T-helper 17 cell (primary cell): ENCODE results near the gene ARHGAP22. TPM values are rescaled to one million over a fixed set of nuclear protein-coding genes. Genes with fewer than 3 reads are reported as not detected.

Experiments
- ATAC-seq: fragments of 150-1000 bp; cut with Tn5 transposase; 2 replicates; pipeline ENCODE4 v1.10.0; 2021; ENCODE audit warnings: mild to moderate bottlenecking, moderate library complexity
- DNase-seq, 3 donors: peaks; one replicate each; pipeline versions ENCODE4 v3.0.0 to v3.0.0-alpha.2; 2020 to 2021
- H3K9me3 ChIP-seq: one replicate; pipeline ENCODE4 v1.7.0; 2013; ENCODE audit warnings: low read length, mild to moderate bottlenecking; ENCODE audit not compliant: control insufficient read depth, poor library complexity, severe bottlenecking
- H3K27ac Mint-ChIP-seq: one replicate; pipeline ENCODE4 v1.8.0; 2022; ENCODE audit warnings: mild to moderate bottlenecking, moderate library complexity, mixed read lengths
- H3K27me3 Mint-ChIP-seq: one replicate; pipeline ENCODE4 v1.8.0; 2022; ENCODE audit warnings: mixed read lengths
- H3K36me3 Mint-ChIP-seq: one replicate; pipeline ENCODE4 v1.8.0; 2022; ENCODE audit warnings: low read depth, mixed read lengths
- H3K4me1 Mint-ChIP-seq: one replicate; pipeline ENCODE4 v1.8.0; 2022; ENCODE audit warnings: mild to moderate bottlenecking, mixed read lengths
- H3K4me3 Mint-ChIP-seq: one replicate; pipeline ENCODE4 v1.8.0; 2022; ENCODE audit warnings: mild to moderate bottlenecking, moderate library complexity, mixed read lengths
- total RNA-seq, 4 donors: library from RNA in 2 of 4; stranded (reverse) in 2 of 4; gene quantifications; one replicate each; pipeline ENCODE4 v1.2.3 and lab custom pipeline; 2022 to 2026

ARHGAP22 gene
- total RNA-seq, 2 donors from 2014 or later, result 0.39 to 1.4 TPM

GRCh38 chr10:48577158-48577557 is 27.7 kb downstream of the ARHGAP22 start:
- H3K27ac Mint-ChIP-seq, result no peak overlapping the region
- peaks cover 4% of the 10 kb centered on the region for H3K4me1 Mint-ChIP-seq
- H3K4me3 Mint-ChIP-seq, result no peak overlapping the region
- H3K27me3 Mint-ChIP-seq, result peaks cover 56% of the 10 kb centered on the region
- DNase-seq, result no peak
- H3K9me3 ChIP-seq, result no peaks in the 10 kb centered on the region
- ATAC-seq, result peak; percentile 67
- peaks cover 7% of the 10 kb centered on the region for H3K36me3 Mint-ChIP-seq

GRCh38 chr10:48576501-48576900 is 28.4 kb downstream of the ARHGAP22 start:
- ATAC-seq, result no peak
- Mint-ChIP-seq H3K27ac (no peak overlapping the region), H3K36me3 (peaks cover 7% of the 10 kb centered on the region), H3K4me1 (peaks cover 4% of the 10 kb centered on the region), H3K27me3 (peaks cover 57% of the 10 kb centered on the region), H3K4me3 (no peak overlapping the region)
- DNase-seq, result no peak
- H3K9me3 ChIP-seq, result no peaks in the 10 kb centered on the region

GRCh38 chr10:48575901-48576300 is 29.0 kb downstream of the ARHGAP22 start:
- Mint-ChIP-seq H3K4me1 (peaks cover 4% of the 10 kb centered on the region), H3K4me3 (no peak overlapping the region), H3K27me3 (peaks cover 58% of the 10 kb centered on the region), H3K36me3 (peaks cover 7% of the 10 kb centered on the region), H3K27ac (no peak overlapping the region)
- DNase-seq (no peak), ATAC-seq (no peak)
- H3K9me3 ChIP-seq, result no peaks in the 10 kb centered on the region

GRCh38 chr10:48574817-48575380 is 30.0 kb downstream of the ARHGAP22 start:
- Mint-ChIP-seq H3K4me1 (peaks cover 4% of the 10 kb centered on the region), H3K27ac (no peak overlapping the region), H3K4me3 (no peak overlapping the region), H3K36me3 (peaks cover 7% of the 10 kb centered on the region), H3K27me3 (peaks cover 52% of the 10 kb centered on the region)
- no peak for ATAC-seq
- H3K9me3 ChIP-seq, result no peaks in the 10 kb centered on the region
- no peak for DNase-seq

- H3K4me1 Mint-ChIP-seq, result peaks cover 2% of the 10 kb centered on the region
- no peak overlapping the region for H3K4me3 Mint-ChIP-seq
- ATAC-seq (peak; percentile 37), DNase-seq (no peak)
- H3K9me3 ChIP-seq, result no peaks in the 10 kb centered on the region
- H3K27ac Mint-ChIP-seq, result no peak overlapping the region
- H3K27me3 Mint-ChIP-seq, result peaks cover 47% of the 10 kb centered on the region
- peaks cover 7% of the 10 kb centered on the region for H3K36me3 Mint-ChIP-seq
Measured at GRCh38 chr10:48574322-48574796, 30.5 kb downstream of the ARHGAP22 start.

GRCh38 chr10:48573045-48573444 is 31.8 kb downstream of the ARHGAP22 start:
- Mint-ChIP-seq H3K27me3 (peaks cover 34% of the 10 kb centered on the region), H3K4me3 (no peak overlapping the region), H3K36me3 (peaks cover 7% of the 10 kb centered on the region), H3K27ac (no peak overlapping the region), H3K4me1 (no peaks in the 10 kb centered on the region)
- DNase-seq (no peak), ATAC-seq (no peak)
- H3K9me3 ChIP-seq, result no peaks in the 10 kb centered on the region

- peaks cover 32% of the 10 kb centered on the region for H3K27me3 Mint-ChIP-seq
- ATAC-seq, result no peak
- no peaks in the 10 kb centered on the region for H3K9me3 ChIP-seq
- H3K4me3 Mint-ChIP-seq, result no peak overlapping the region
- no peaks in the 10 kb centered on the region for H3K4me1 Mint-ChIP-seq
- no peak for DNase-seq
- peaks cover 7% of the 10 kb centered on the region for H3K36me3 Mint-ChIP-seq
- H3K27ac Mint-ChIP-seq, result no peak overlapping the region
Measured at GRCh38 chr10:48572414-48572813, 32.5 kb downstream of the ARHGAP22 start.

GRCh38 chr10:48568546-48568945 is 36.3 kb downstream of the ARHGAP22 start:
- Mint-ChIP-seq H3K27ac (no peak overlapping the region), H3K27me3 (peaks cover 9% of the 10 kb centered on the region), H3K4me3 (no peak overlapping the region), H3K4me1 (no peaks in the 10 kb centered on the region), H3K36me3 (no peaks in the 10 kb centered on the region)
- DNase-seq (no peak), ATAC-seq (no peak)
- no peaks in the 10 kb centered on the region for H3K9me3 ChIP-seq

GRCh38 chr10:48568131-48568530 is 36.7 kb downstream of the ARHGAP22 start:
- ATAC-seq, result no peak
- Mint-ChIP-seq H3K27ac (no peak overlapping the region), H3K27me3 (peaks cover 9% of the 10 kb centered on the region), H3K4me3 (no peak overlapping the region), H3K36me3 (no peaks in the 10 kb centered on the region), H3K4me1 (no peaks in the 10 kb centered on the region)
- no peak for DNase-seq
- H3K9me3 ChIP-seq, result no peaks in the 10 kb centered on the region

- Mint-ChIP-seq H3K4me1 (no peaks in the 10 kb centered on the region), H3K27me3 (peaks cover 9% of the 10 kb centered on the region), H3K27ac (no peak overlapping the region), H3K4me3 (no peak overlapping the region), H3K36me3 (no peaks in the 10 kb centered on the region)
- ATAC-seq (no peak), DNase-seq (no peak)
- no peaks in the 10 kb centered on the region for H3K9me3 ChIP-seq
Measured at GRCh38 chr10:48567346-48567745, 37.5 kb downstream of the ARHGAP22 start.

GRCh38 chr10:48564466-48565160 is 40.3 kb downstream of the ARHGAP22 start:
- DNase-seq (no peak), ATAC-seq (no peak)
- no peaks in the 10 kb centered on the region for H3K4me1 Mint-ChIP-seq
- H3K27ac Mint-ChIP-seq, result no peak overlapping the region
- H3K4me3 Mint-ChIP-seq, result no peak overlapping the region
- H3K9me3 ChIP-seq, result no peaks in the 10 kb centered on the region
- H3K36me3 Mint-ChIP-seq, result no peaks in the 10 kb centered on the region
- peaks cover 4% of the 10 kb centered on the region for H3K27me3 Mint-ChIP-seq

GRCh38 chr10:48557511-48558123 is 47.3 kb downstream of the ARHGAP22 start:
- no peaks in the 10 kb centered on the region for H3K4me1 Mint-ChIP-seq
- H3K27ac Mint-ChIP-seq, result no peak overlapping the region
- ATAC-seq, result no peak
- H3K4me3 Mint-ChIP-seq, result no peak overlapping the region
- no peak for DNase-seq
- no peaks in the 10 kb centered on the region for H3K36me3 Mint-ChIP-seq
- peaks cover 9% of the 10 kb centered on the region for H3K27me3 Mint-ChIP-seq
- H3K9me3 ChIP-seq, result no peaks in the 10 kb centered on the region

- no peak overlapping the region for H3K4me3 Mint-ChIP-seq
- peaks cover 9% of the 10 kb centered on the region for H3K27me3 Mint-ChIP-seq
- ATAC-seq, result no peak
- H3K4me1 Mint-ChIP-seq, result no peaks in the 10 kb centered on the region
- DNase-seq, result no peak
- H3K27ac Mint-ChIP-seq, result no peak overlapping the region
- no peaks in the 10 kb centered on the region for H3K36me3 Mint-ChIP-seq
- no peaks in the 10 kb centered on the region for H3K9me3 ChIP-seq
Measured at GRCh38 chr10:48556713-48557112, 48.2 kb downstream of the ARHGAP22 start.
